Activated B cell treated with CpG ODN at 0.5 μM for 24 hours (primary cell): ENCODE data around the gene CLCNKA. TPM values are rescaled to one million over a fixed set of nuclear protein-coding genes. Genes with fewer than 3 reads are reported as not detected.
"Not testable (repeated sequence)": the region's sequence is repeated elsewhere in the genome, so short reads cannot be mapped to it uniquely, and the experiment has no call there.

Experiments used
- ATAC-seq: fragments of 200-7000 bp; cut with Tn5 transposase; one replicate; pipeline ENCODE4 v1.10.0; 2021; ENCODE audit warnings: low read depth, mild to moderate bottlenecking, moderate library complexity
- CTCF ChIA-PET: fragments of 350-600 bp; sonication (Branson Sonifier 250); formaldehyde crosslinking; loops from one replicate; lab custom pipeline; 2021; ENCODE audit warnings: antibody characterized with exemption; lab: Charles Lee
- POLR2A ChIA-PET: fragments of 350-600 bp; sonication (Branson Sonifier 250); formaldehyde crosslinking; loops from one replicate; lab custom pipeline; 2021; ENCODE audit warnings: antibody characterized with exemption; lab: Charles Lee
- DNase-seq: peaks from one replicate; pipeline ENCODE4 v3.0.0; 2022
- H3K27ac Mint-ChIP-seq: one replicate; pipeline ENCODE4 v1.8.0; 2020; ENCODE audit warnings: mixed read lengths
- H3K27me3 Mint-ChIP-seq: one replicate; pipeline ENCODE4 v1.8.0; 2021; ENCODE audit warnings: mixed read lengths
- H3K36me3 Mint-ChIP-seq: one replicate; pipeline ENCODE4 v1.8.0; 2021; ENCODE audit warnings: low read depth, mixed read lengths
- H3K4me1 Mint-ChIP-seq: one replicate; pipeline ENCODE4 v1.8.0; 2021; ENCODE audit warnings: mixed read lengths
- H3K4me3 Mint-ChIP-seq: one replicate; pipeline ENCODE4 v1.8.0; 2020; ENCODE audit warnings: mild to moderate bottlenecking, mixed read lengths
- H3K9me3 Mint-ChIP-seq: one replicate; pipeline ENCODE4 v1.8.0; 2020; ENCODE audit warnings: mixed read lengths
- CTCF ChIP-seq: fragments of 200-600 bp; IDR thresholded peaks from one replicate; pipeline ENCODE4 v1.8.0; 2022; ENCODE audit warnings: antibody characterized with exemption, mild to moderate bottlenecking
- intact Hi-C: fragments of 100-400 bp; cut with micrococcal nuclease; formaldehyde crosslinking; loops from one replicate; pipeline ENCODE4 v1.15.1; 2024
- total RNA-seq: library from RNA; stranded (reverse); gene quantifications from 2 replicates; pipeline ENCODE4 v1.2.3, GENCODE V29; 2022

CLCNKA gene
- total RNA-seq, 1 donor from 2014 or later = 0.24 TPM

GRCh38 chr1:15997076-15997585 is 24.7 kb upstream of the CLCNKA start:
- no peak for TF ChIP-seq CTCF
- Mint-ChIP-seq H3K27ac (no peak overlapping the region), H3K27me3 (no peaks in the 10 kb centered on the region), H3K4me1 (no peaks in the 10 kb centered on the region), H3K36me3 (no peaks in the 10 kb centered on the region), H3K4me3 (no peak overlapping the region), H3K9me3 (no peaks in the 10 kb centered on the region)
- intact Hi-C loops = no loop called here
- DNase-seq (no peak), ATAC-seq (no peak)
- CTCF ChIA-PET = interaction anchor here (1.1 kb wide), 1 partner anchor 182 kb away, joined by 4 read pairs; no protein-coding TSS in a partner anchor
- POLR2A ChIA-PET = interaction anchor here (0.8 kb wide), 1 partner anchor 31 kb away, joined by 4 read pairs; no protein-coding TSS in a partner anchor

GRCh38 chr1:15997637-15998280 is 24.1 kb upstream of the CLCNKA start:
- Mint-ChIP-seq H3K4me1 (no peaks in the 10 kb centered on the region), H3K27me3 (no peaks in the 10 kb centered on the region), H3K36me3 (no peaks in the 10 kb centered on the region), H3K9me3 (no peaks in the 10 kb centered on the region), H3K27ac (no peak overlapping the region), H3K4me3 (no peak overlapping the region)
- ChIA-PET POLR2A (no interaction called here), CTCF (interaction anchor here (0.8 to 1.1 kb wide), 2 partner anchors 81 to 183 kb away, joined by 3 to 4 read pairs; no protein-coding TSS in a partner anchor)
- TF ChIP-seq CTCF = no peak
- DNase-seq = no peak
- intact Hi-C loops = no loop called here
- ATAC-seq = no peak

- intact Hi-C loops = no loop called here
Observed at GRCh38 chr1:15998929-15999328, 22.9 kb upstream of the CLCNKA start.

GRCh38 chr1:16001274-16001673 is 20.6 kb upstream of the CLCNKA start:
- DNase-seq, CTCF ChIA-PET, H3K36me3 Mint-ChIP-seq, ATAC-seq, H3K9me3 Mint-ChIP-seq, H3K27ac Mint-ChIP-seq, intact Hi-C loops, H3K27me3 Mint-ChIP-seq, H3K4me3 Mint-ChIP-seq: not testable (repeated sequence)
- H3K4me1 Mint-ChIP-seq = peaks cover 15% of the 10 kb centered on the region
- POLR2A ChIA-PET = interaction anchor here (0.6 to 1.1 kb wide), 2 partner anchors 25 to 164 kb away, joined by 3 to 11 read pairs; partner anchors contain the start of gene ZBTB17

More at GRCh38 chr1:15998929-15999328, 22.9 kb upstream of the CLCNKA start:
- H3K36me3 Mint-ChIP-seq = no peaks in the 10 kb centered on the region
- H3K27ac Mint-ChIP-seq = no peak overlapping the region
- ChIA-PET POLR2A (interaction anchor here (0.6 kb wide), 1 partner anchor 202 kb away, joined by 6 read pairs; no protein-coding TSS in a partner anchor), CTCF (no interaction called here)
- DNase-seq = no peak
- H3K4me3 Mint-ChIP-seq = no peak overlapping the region
- TF ChIP-seq CTCF = no peak
- H3K9me3 Mint-ChIP-seq = no peaks in the 10 kb centered on the region
- ATAC-seq = no peak
- no peaks in the 10 kb centered on the region for H3K4me1 Mint-ChIP-seq
- no peaks in the 10 kb centered on the region for H3K27me3 Mint-ChIP-seq

- peaks cover 26% of the 10 kb centered on the region for H3K4me1 Mint-ChIP-seq
- no peaks in the 10 kb centered on the region for H3K27me3 Mint-ChIP-seq
- POLR2A ChIA-PET = interaction anchor here (0.6 to 3.2 kb wide), 5 partner anchors 30 to 190 kb away, joined by 5 to 19 read pairs (median 6); partner anchors contain the start of gene ZBTB17
- CTCF ChIA-PET = interaction anchor here (0.9 kb wide), 1 partner anchor 190 kb away, joined by 6 read pairs; no protein-coding TSS in a partner anchor
- H3K4me3 Mint-ChIP-seq = peak overlapping the region; percentile 20
- ATAC-seq (peak; percentile 66), DNase-seq (no peak)
- H3K36me3 Mint-ChIP-seq = no peaks in the 10 kb centered on the region
- no peaks in the 10 kb centered on the region for H3K9me3 Mint-ChIP-seq
- intact Hi-C loops = loop anchor here (5.0 kb wide), 1 partner anchor 38 kb away; no protein-coding TSS in a partner anchor
- H3K27ac Mint-ChIP-seq = no peak overlapping the region
- no peak for TF ChIP-seq CTCF
Observed at GRCh38 chr1:16005597-16005996, 16.2 kb upstream of the CLCNKA start.
